ENCODE data around the gene LAMA2. TPM values are rescaled to one million over a fixed set of nuclear protein-coding genes. Genes with fewer than 3 reads are reported as not detected.
A peak's percentile ranks its signal among the peaks of the same experiment; 100 is the strongest.

Gene LAMA2
- total RNA-seq, 2 donors from 2014 or later, result 111 to 217 TPM

DNA sequence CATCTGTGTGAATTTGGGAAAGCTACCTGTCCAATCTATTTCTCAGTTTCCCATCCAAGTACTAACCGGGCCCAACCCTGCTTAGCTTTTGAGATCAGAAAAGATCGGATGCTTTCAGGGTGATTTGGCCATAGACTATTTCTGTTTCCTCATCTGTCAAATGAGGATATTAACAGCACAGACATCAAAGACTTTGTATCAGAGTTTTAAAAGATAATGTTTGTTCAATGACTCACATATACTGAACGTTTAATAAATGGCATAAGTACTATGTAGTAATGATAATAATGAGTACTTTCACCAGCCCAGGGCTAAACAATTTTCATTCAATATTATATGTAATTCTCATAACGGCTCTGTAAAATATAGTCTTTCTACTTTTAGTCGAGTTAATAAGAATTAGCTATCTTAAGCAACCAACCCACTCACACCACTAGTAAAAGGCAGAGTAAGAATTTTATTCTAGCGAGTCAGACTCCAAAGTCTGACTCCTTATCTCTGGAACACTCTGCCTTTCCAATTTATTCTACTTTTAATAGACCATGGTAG lies 610.5 kb downstream of the LAMA2 start:
- TF ChIP-seq, protein P1, sequence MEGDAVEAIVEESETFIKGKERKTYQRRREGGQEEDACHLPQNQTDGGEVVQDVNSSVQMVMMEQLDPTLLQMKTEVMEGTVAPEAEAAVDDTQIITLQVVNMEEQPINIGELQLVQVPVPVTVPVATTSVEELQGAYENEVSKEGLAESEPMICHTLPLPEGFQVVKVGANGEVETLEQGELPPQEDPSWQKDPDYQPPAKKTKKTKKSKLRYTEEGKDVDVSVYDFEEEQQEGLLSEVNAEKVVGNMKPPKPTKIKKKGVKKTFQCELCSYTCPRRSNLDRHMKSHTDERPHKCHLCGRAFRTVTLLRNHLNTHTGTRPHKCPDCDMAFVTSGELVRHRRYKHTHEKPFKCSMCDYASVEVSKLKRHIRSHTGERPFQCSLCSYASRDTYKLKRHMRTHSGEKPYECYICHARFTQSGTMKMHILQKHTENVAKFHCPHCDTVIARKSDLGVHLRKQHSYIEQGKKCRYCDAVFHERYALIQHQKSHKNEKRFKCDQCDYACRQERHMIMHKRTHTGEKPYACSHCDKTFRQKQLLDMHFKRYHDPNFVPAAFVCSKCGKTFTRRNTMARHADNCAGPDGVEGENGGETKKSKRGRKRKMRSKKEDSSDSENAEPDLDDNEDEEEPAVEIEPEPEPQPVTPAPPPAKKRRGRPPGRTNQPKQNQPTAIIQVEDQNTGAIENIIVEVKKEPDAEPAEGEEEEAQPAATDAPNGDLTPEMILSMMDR (IDR thresholded peaks at IDR 0.05), result no peak
- Histone ChIP-seq H3K27ac (peak overlapping the region; percentile 48 to 54), H3K36me3 (peaks cover 5% of the 10 kb centered on the region), H3K9me3 (no peaks in the 10 kb centered on the region), H3K4me3 (no peak overlapping the region), H3K27me3 (replicated peaks; ENCODE audit: insufficient read depth) (no peaks in the 10 kb centered on the region), H3K4me1 (ENCODE audit: control insufficient read depth in 1 of 2, low read depth in 2 of 2) (peaks cover 14 to 44% of the 10 kb centered on the region in 2 donors)
- ATAC-seq (ENCODE audit: insufficient number of reproducible peaks, low FRiP score, low read depth) (no peak), DNase-seq (ENCODE audit: low spot score) (no peak)

GRCh38 chr6:129494099-129494498 lies 611.2 kb downstream of the LAMA2 start:
- ATAC-seq (ENCODE audit: insufficient number of reproducible peaks, low FRiP score, low read depth) (no peak), DNase-seq (ENCODE audit: low spot score) (no peak)
- TF ChIP-seq, protein P1 (IDR thresholded peaks at IDR 0.05), result no peak
- H3K27ac ChIP-seq, result peak overlapping the region in 1 of 2 donors; percentile 48
- no peaks in the 10 kb centered on the region for H3K27me3 ChIP-seq (replicated peaks; ENCODE audit: insufficient read depth)
- H3K4me1 ChIP-seq (ENCODE audit: control insufficient read depth in 1 of 2, low read depth in 2 of 2), result peaks cover 16 to 44% of the 10 kb centered on the region in 2 donors
- no peaks in the 10 kb centered on the region for H3K9me3 ChIP-seq
- peaks cover 5% of the 10 kb centered on the region for H3K36me3 ChIP-seq
- H3K4me3 ChIP-seq, result no peak overlapping the region

DNA sequence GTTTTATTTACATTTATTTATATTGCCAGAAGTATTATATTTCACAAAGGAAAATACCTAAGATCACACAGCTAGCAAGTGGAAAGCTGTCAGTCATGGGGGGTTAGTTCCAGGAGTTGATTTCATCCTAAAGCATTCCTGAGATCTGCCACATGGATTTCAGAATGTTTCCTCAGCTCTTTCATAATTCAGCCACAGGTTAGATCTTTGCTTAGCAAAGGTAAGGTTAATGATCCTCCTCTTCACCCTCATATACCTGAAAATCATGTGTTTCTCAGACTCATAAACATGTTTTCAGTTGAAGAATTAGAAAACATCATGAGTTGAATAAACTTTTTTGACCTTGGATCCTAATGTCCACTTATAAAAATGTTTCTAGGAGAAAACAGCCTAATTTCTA lies 611.6 kb downstream of the LAMA2 start:
- Histone ChIP-seq H3K4me3 (no peak overlapping the region), H3K36me3 (peaks cover 5% of the 10 kb centered on the region), H3K27me3 (replicated peaks; ENCODE audit: insufficient read depth) (no peaks in the 10 kb centered on the region), H3K9me3 (no peaks in the 10 kb centered on the region), H3K4me1 (ENCODE audit: control insufficient read depth in 1 of 2, low read depth in 2 of 2) (peaks cover 16 to 39% of the 10 kb centered on the region in 2 donors), H3K27ac (no peak overlapping the region)
- DNase-seq (ENCODE audit: low spot score) (no peak), ATAC-seq (ENCODE audit: insufficient number of reproducible peaks, low FRiP score, low read depth) (no peak)
- TF ChIP-seq, protein P1 (IDR thresholded peaks at IDR 0.05), result no peak

DNA sequence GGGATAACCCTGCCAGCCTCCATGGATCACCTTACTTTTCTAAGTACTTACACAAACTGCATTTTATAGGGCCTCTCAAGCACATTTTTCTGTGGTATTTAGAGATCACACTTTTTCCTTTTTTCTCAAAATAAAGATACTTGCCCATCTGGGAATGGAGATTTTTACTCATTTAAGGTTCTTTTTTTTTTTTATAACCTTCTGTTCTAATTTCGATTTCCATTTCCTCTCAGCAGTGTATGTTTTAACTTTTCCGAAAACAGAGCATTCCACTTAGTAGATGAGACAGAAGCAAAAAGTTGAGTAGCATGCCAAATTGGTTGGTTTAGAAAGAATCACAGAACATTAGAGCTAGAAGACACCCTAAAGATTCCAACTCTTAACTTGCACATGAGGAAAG lies 612.7 kb downstream of the LAMA2 start:
- ATAC-seq (ENCODE audit: insufficient number of reproducible peaks, low FRiP score, low read depth) (no peak), DNase-seq (ENCODE audit: low spot score) (no peak)
- Histone ChIP-seq H3K36me3 (peaks cover 5% of the 10 kb centered on the region), H3K27me3 (replicated peaks; ENCODE audit: insufficient read depth) (no peaks in the 10 kb centered on the region), H3K4me1 (ENCODE audit: control insufficient read depth in 1 of 2, low read depth in 2 of 2) (peaks cover 13 to 30% of the 10 kb centered on the region in 2 donors), H3K4me3 (no peak overlapping the region), H3K27ac (no peak overlapping the region), H3K9me3 (no peaks in the 10 kb centered on the region)
- TF ChIP-seq, protein P1 (IDR thresholded peaks at IDR 0.05), result no peak

GRCh38 chr6:129497481-129498441 lies 614.8 kb downstream of the LAMA2 start:
- H3K9me3 ChIP-seq, result no peaks in the 10 kb centered on the region
- H3K27ac ChIP-seq, result no peak overlapping the region
- no peak overlapping the region for H3K4me3 ChIP-seq
- H3K4me1 ChIP-seq (ENCODE audit: control insufficient read depth in 1 of 2, low read depth in 2 of 2), result peaks cover 11 to 16% of the 10 kb centered on the region in 2 donors
- no peak for DNase-seq (ENCODE audit: low spot score)
- TF ChIP-seq, protein P1 (IDR thresholded peaks at IDR 0.05), result no peak
- no peak for ATAC-seq (ENCODE audit: insufficient number of reproducible peaks, low FRiP score, low read depth)
- H3K36me3 ChIP-seq, result peaks cover 5% of the 10 kb centered on the region
- H3K27me3 ChIP-seq (replicated peaks; ENCODE audit: insufficient read depth), result no peaks in the 10 kb centered on the region
